ENCODE data around the gene IGSF11.
"Not testable (repeated sequence)": the region's sequence is repeated elsewhere in the genome, so short reads cannot be mapped to it uniquely, and the experiment has no call there.

The IGSF11 gene

GRCh38 chr3:119034256-119035013 lies at the start of gene IGSF11:
IGSF11 (minus strand) TSS chr3:119034846; CDS start chr3:119034582, 264 bp downstream.
- DNase-seq (ENCODE audit: low read depth in 2 of 2): peak; percentile 56 to 57

- no peak for DNase-seq (ENCODE audit: low read depth in 2 of 2)
Measured at GRCh38 chr3:119080364-119080763, 45.7 kb upstream of the IGSF11 start.

- DNase-seq (ENCODE audit: low read depth in 2 of 2): no peak
Measured at GRCh38 chr3:119073258-119074001, 38.8 kb upstream of the IGSF11 start.

- not testable (repeated sequence) for DNase-seq (ENCODE audit: low read depth in 2 of 2)
Measured at GRCh38 chr3:119072451-119072850, 37.8 kb upstream of the IGSF11 start.

GRCh38 chr3:119069725-119070124 lies 35.1 kb upstream of the IGSF11 start:
- no peak for DNase-seq (ENCODE audit: low read depth in 2 of 2)

GRCh38 chr3:119063471-119063870 lies 28.8 kb upstream of the IGSF11 start:
- no peak for DNase-seq (ENCODE audit: low read depth in 2 of 2)

- DNase-seq (ENCODE audit: low read depth in 2 of 2): no peak
Measured at GRCh38 chr3:119062892-119063291, 28.2 kb upstream of the IGSF11 start.

- no peak for DNase-seq (ENCODE audit: low read depth in 2 of 2)
Measured at GRCh38 chr3:119044593-119044992, 9.9 kb upstream of the IGSF11 start.

- DNase-seq (ENCODE audit: low read depth in 2 of 2): no peak
Measured at GRCh38 chr3:119042162-119042561, 7.5 kb upstream of the IGSF11 start.

GRCh38 chr3:119035014-119035346 lies 334 bp upstream of the IGSF11 start:
- no peak for DNase-seq (ENCODE audit: low read depth in 2 of 2)

- no peak for DNase-seq (ENCODE audit: low read depth in 2 of 2)
Measured at GRCh38 chr3:119033393-119034255, 1.0 kb downstream of the IGSF11 start.

- DNase-seq (ENCODE audit: low read depth in 2 of 2): no peak
Measured at GRCh38 chr3:119025171-119025795, 9.4 kb downstream of the IGSF11 start.

GRCh38 chr3:119019767-119020518 lies 14.7 kb downstream of the IGSF11 start:
- no peak for DNase-seq (ENCODE audit: low read depth in 2 of 2)

- DNase-seq (ENCODE audit: low read depth in 2 of 2): no peak
Measured at GRCh38 chr3:119018690-119019463, 15.8 kb downstream of the IGSF11 start.

GRCh38 chr3:119015942-119016341 lies 18.7 kb downstream of the IGSF11 start:
- DNase-seq (ENCODE audit: low read depth in 2 of 2): no peak

- DNase-seq (ENCODE audit: low read depth in 2 of 2): no peak
Measured at GRCh38 chr3:119013951-119014350, 20.7 kb downstream of the IGSF11 start.

GRCh38 chr3:119011528-119011927 lies 23.1 kb downstream of the IGSF11 start:
- DNase-seq (ENCODE audit: low read depth in 2 of 2): no peak

- DNase-seq (ENCODE audit: low read depth in 2 of 2): no peak
Measured at GRCh38 chr3:118997190-118997589, 37.5 kb downstream of the IGSF11 start.

GRCh38 chr3:118991775-118992174 lies 42.9 kb downstream of the IGSF11 start:
- no peak for DNase-seq (ENCODE audit: low read depth in 2 of 2)

GRCh38 chr3:118990823-118991560 lies 43.7 kb downstream of the IGSF11 start:
- no peak for DNase-seq (ENCODE audit: low read depth in 2 of 2)
